SU-DHL-6 (cell line): ENCODE results near the gene ADAMTS10.

ENCODE experiments used
- CTCF ChIP-seq: fragments of 200-600 bp; sonication (generic); IDR thresholded peaks from one replicate; pipeline ENCODE4 v1.5.1; 2017; ENCODE audit warnings: antibody characterized with exemption, mild to moderate bottlenecking, low read length, moderate library complexity; ENCODE audit not compliant: insufficient read depth, poor library complexity, severe bottlenecking
- EZH2phosphoT487 ChIP-seq: fragments of 200-600 bp; sonication (generic), shearing (Covaris generic); conservative IDR thresholded peaks from 2 replicates; pipeline ENCODE4 v1.6.1; 2018; ENCODE audit warnings: mild to moderate bottlenecking, antibody characterized with exemption, low read length, moderate library complexity, mixed read lengths

GRCh38 chr19:8596168-8596567 lies 14.3 kb downstream of the ADAMTS10 start:
- no peak for TF ChIP-seq CTCF
- no peak for TF ChIP-seq EZH2phosphoT487
